Myocyte (in vitro differentiated cells): ENCODE results near the gene MME. TPM values are rescaled to one million over a fixed set of nuclear protein-coding genes. Genes with fewer than 3 reads are reported as not detected.

ENCODE experiments used
- DNase-seq: peaks from one replicate; pipeline ENCODE4 v3.0.0-alpha.2; 2012; ENCODE audit warnings: low read depth
- total RNA-seq: library from RNA; depleted of rRNA; stranded (reverse); fragments of >200 nt; gene quantifications from 2 replicates; pipeline ENCODE4 v1.2.3, GENCODE V29; 2014

The MME gene
- total RNA-seq, 1 donor from 2014 or later: 132 TPM

- peak; percentile 91 for DNase-seq
Measured at GRCh38 chr3:155231792-155232191, 151.7 kb downstream of the MME start.

GRCh38 chr3:155232605-155233004, 152.5 kb downstream of the MME start:
- DNase-seq: peak; percentile 99

- DNase-seq: peak; percentile 95
Measured at GRCh38 chr3:155233213-155233612, 153.1 kb downstream of the MME start.

Other genes with a start within 250 kb of the MME start
- gene STRIT1, start 213.4 kb downstream of the MME start, total RNA-seq: 0.48 TPM in 1 of 2 replicates, not detected in the other